ENCODE data around the gene GLRX5.

GLRX5 gene

GRCh38 chr14:95490138-95490509 is 44.7 kb upstream of the GLRX5 start:
- Histone ChIP-seq H4K20me1 (peaks cover 7 to 56% (median 49%) of the 10 kb centered on the region in 11 experiments; a peak in 20 of 22 replicates), H3K4me2 (peak overlapping the region; percentile 59 to 94 (median 79)), H3K27me3 (no peaks in the 10 kb centered on the region), H3K9me3 (replicated peaks in 1 of 11) (peaks cover 9 to 13% (median 11%) of the 10 kb centered on the region in 11 experiments; a peak in 21 of 22 replicates), H3K9ac (peak overlapping the region in 7 of 11 experiments; percentile 22 to 75 (median 62); a peak in 13 of 22 replicates), H3K27ac (peak overlapping the region in 9 of 11 experiments; percentile 31 to 99 (median 73); a peak in 17 of 22 replicates), H3K4me3 (no peak overlapping the region), H3K4me1 (peaks cover 80 to 90% (median 85%) of the 10 kb centered on the region in 10 experiments), H3K36me3 (peaks cover 7 to 57% (median 36%) of the 10 kb centered on the region in 11 experiments; a peak in 21 of 22 replicates)
- TF ChIP-seq Cebpa-rat (IDR thresholded peaks at IDR 0.05) = no peak

- Histone ChIP-seq H3K4me1 (peaks cover 80 to 90% (median 85%) of the 10 kb centered on the region in 10 experiments), H3K9me3 (replicated peaks in 1 of 11) (peaks cover 9 to 13% (median 11%) of the 10 kb centered on the region in 11 experiments; a peak in 21 of 22 replicates), H3K27me3 (no peaks in the 10 kb centered on the region), H3K4me2 (peak overlapping the region; percentile 59 to 94 (median 79)), H4K20me1 (peaks cover 0 to 48% (median 41%) of the 10 kb centered on the region in 11 experiments; a peak in 19 of 22 replicates), H3K4me3 (no peak overlapping the region), H3K9ac (peak overlapping the region in 4 of 11 experiments; percentile 62 to 75 (median 70); a peak in 8 of 22 replicates), H3K36me3 (peaks cover 7 to 51% (median 36%) of the 10 kb centered on the region in 11 experiments; a peak in 21 of 22 replicates), H3K27ac (peak overlapping the region in 8 of 11 experiments; percentile 24 to 99 (median 78); a peak in 14 of 22 replicates)
- no peak for TF ChIP-seq Cebpa-rat (IDR thresholded peaks at IDR 0.05)
Observed at GRCh38 chr14:95490727-95491451, 44.0 kb upstream of the GLRX5 start.

GRCh38 chr14:95491936-95492608 is 42.8 kb upstream of the GLRX5 start:
- H3K27me3 ChIP-seq = no peaks in the 10 kb centered on the region
- no peak overlapping the region for H3K4me3 ChIP-seq
- peak overlapping the region in 4 of 11 experiments; percentile 87 to 96 (median 90); a peak in 5 of 22 replicates for H3K27ac ChIP-seq
- TF ChIP-seq Cebpa-rat (IDR thresholded peaks at IDR 0.05) = no peak
- peak overlapping the region in 2 of 11 experiments; percentile 91 to 94; a peak in 3 of 22 replicates for H3K4me2 ChIP-seq
- H3K9me3 ChIP-seq (replicated peaks in 1 of 11) = peaks cover 9 to 13% (median 11%) of the 10 kb centered on the region in 11 experiments; a peak in 21 of 22 replicates
- H3K9ac ChIP-seq = no peak overlapping the region
- peaks cover 7 to 60% (median 38%) of the 10 kb centered on the region in 11 experiments; a peak in 21 of 22 replicates for H3K36me3 ChIP-seq
- peaks cover 80 to 90% (median 85%) of the 10 kb centered on the region in 10 experiments for H3K4me1 ChIP-seq
- peaks cover 0 to 40% (median 31%) of the 10 kb centered on the region in 11 experiments; a peak in 16 of 22 replicates for H4K20me1 ChIP-seq

GRCh38 chr14:95493503-95493902 is 41.3 kb upstream of the GLRX5 start:
- TF ChIP-seq Cebpa-rat (IDR thresholded peaks at IDR 0.05) = no peak
- H3K9ac ChIP-seq = peak overlapping the region in 6 of 11 experiments; percentile 40 to 81 (median 74); a peak in 3 of 22 replicates
- H3K27ac ChIP-seq = peak overlapping the region in 8 of 11 experiments; percentile 6 to 96 (median 87); a peak in 16 of 22 replicates
- peaks cover 9 to 13% (median 11%) of the 10 kb centered on the region in 11 experiments; a peak in 21 of 22 replicates for H3K9me3 ChIP-seq (replicated peaks in 1 of 11)
- H3K4me2 ChIP-seq = peak overlapping the region; percentile 84 to 100 (median 93); a peak in 19 of 22 replicates
- peaks cover 81 to 90% (median 85%) of the 10 kb centered on the region in 10 experiments for H3K4me1 ChIP-seq
- no peak overlapping the region for H3K4me3 ChIP-seq
- no peaks in the 10 kb centered on the region for H3K27me3 ChIP-seq
- H3K36me3 ChIP-seq = peaks cover 7 to 66% (median 43%) of the 10 kb centered on the region in 11 experiments; a peak in 21 of 22 replicates
- H4K20me1 ChIP-seq = peaks cover 0 to 36% (median 26%) of the 10 kb centered on the region in 11 experiments; a peak in 16 of 22 replicates

GRCh38 chr14:95493976-95494375 is 40.9 kb upstream of the GLRX5 start:
- H3K9ac ChIP-seq = peak overlapping the region in 8 of 11 experiments; percentile 50 to 81 (median 75); a peak in 11 of 22 replicates
- peaks cover 7 to 71% (median 48%) of the 10 kb centered on the region in 11 experiments; a peak in 21 of 22 replicates for H3K36me3 ChIP-seq
- peak overlapping the region; percentile 84 to 100 (median 93) for H3K4me2 ChIP-seq
- peaks cover 9 to 13% (median 11%) of the 10 kb centered on the region in 11 experiments; a peak in 21 of 22 replicates for H3K9me3 ChIP-seq (replicated peaks in 1 of 11)
- peak overlapping the region in 9 of 11 experiments; percentile 82 to 96 (median 87); a peak in 17 of 22 replicates for H3K27ac ChIP-seq
- H3K27me3 ChIP-seq = no peaks in the 10 kb centered on the region
- H4K20me1 ChIP-seq = peaks cover 0 to 37% (median 28%) of the 10 kb centered on the region in 11 experiments; a peak in 16 of 22 replicates
- peaks cover 82 to 90% (median 85%) of the 10 kb centered on the region in 10 experiments for H3K4me1 ChIP-seq
- no peak for TF ChIP-seq Cebpa-rat (IDR thresholded peaks at IDR 0.05)
- no peak overlapping the region for H3K4me3 ChIP-seq

- TF ChIP-seq Cebpa-rat (IDR thresholded peaks at IDR 0.05) = no peak
- Histone ChIP-seq H3K9me3 (replicated peaks in 1 of 11) (peaks cover 9 to 13% (median 11%) of the 10 kb centered on the region in 11 experiments; a peak in 21 of 22 replicates), H3K27me3 (no peaks in the 10 kb centered on the region), H4K20me1 (peaks cover 0 to 41% (median 29%) of the 10 kb centered on the region in 11 experiments; a peak in 15 of 22 replicates), H3K4me2 (peak overlapping the region; percentile 84 to 100 (median 93)), H3K9ac (peak overlapping the region in 9 of 11 experiments; percentile 50 to 81 (median 75); a peak in 14 of 22 replicates), H3K4me1 (peaks cover 82 to 90% (median 85%) of the 10 kb centered on the region in 10 experiments), H3K36me3 (peaks cover 7 to 75% (median 52%) of the 10 kb centered on the region in 11 experiments; a peak in 21 of 22 replicates), H3K27ac (peak overlapping the region in 10 of 11 experiments; percentile 63 to 96 (median 87); a peak in 18 of 22 replicates), H3K4me3 (peak overlapping the region in 2 of 10 experiments; percentile 4 to 17; a peak in 1 of 20 replicates)
Observed at GRCh38 chr14:95494456-95494855, 40.4 kb upstream of the GLRX5 start.

- H3K4me1 ChIP-seq = peaks cover 78 to 90% (median 85%) of the 10 kb centered on the region in 10 experiments
- H3K4me2 ChIP-seq = peak overlapping the region; percentile 84 to 100 (median 93)
- H4K20me1 ChIP-seq = peaks cover 0 to 43% (median 29%) of the 10 kb centered on the region in 11 experiments; a peak in 16 of 22 replicates
- H3K9ac ChIP-seq = peak overlapping the region in 9 of 11 experiments; percentile 50 to 81 (median 75); a peak in 16 of 22 replicates
- peak overlapping the region in 3 of 10 experiments; percentile 4 to 59 (median 17); a peak in 2 of 20 replicates for H3K4me3 ChIP-seq
- H3K36me3 ChIP-seq = peaks cover 8 to 81% (median 51%) of the 10 kb centered on the region in 11 experiments
- no peak for TF ChIP-seq Cebpa-rat (IDR thresholded peaks at IDR 0.05)
- H3K9me3 ChIP-seq (replicated peaks in 1 of 11) = peaks cover 9 to 13% (median 11%) of the 10 kb centered on the region in 11 experiments; a peak in 21 of 22 replicates
- no peaks in the 10 kb centered on the region for H3K27me3 ChIP-seq
- H3K27ac ChIP-seq = peak overlapping the region; percentile 51 to 96 (median 87); a peak in 21 of 22 replicates
Observed at GRCh38 chr14:95495076-95495475, 39.8 kb upstream of the GLRX5 start.

Measured in BLaER1 treated with 17β-estradiol and CSF1 and Interleukin-3, amounts not matched to agents 10 nM and 100 nM (cell line).